Ishikawa (cell line): ENCODE results near the gene ROBO1.

ENCODE experiments used
- EP300 ChIP-seq: IDR thresholded peaks from 2 replicates; pipeline ENCODE4 v1.6.1; 2012; ENCODE audit warnings: borderline replicate concordance
- YY1 ChIP-seq: IDR thresholded peaks from 2 replicates; pipeline ENCODE4 v1.6.1; 2012; ENCODE audit warnings: low read depth

GRCh38 chr3:79480746-79481145 lies 287.1 kb downstream of the ROBO1 start:
- TF ChIP-seq EP300 (no peak), YY1 (no peak)
